ENCODE data around the gene LRP1B.

GRCh38 chr2:140863713-140864112, 1267.1 kb downstream of the LRP1B start:
- TF ChIP-seq GATA3 (IDR thresholded peaks at IDR 0.05; ENCODE audit: low read depth, low read length) (no peak), GATA2 (IDR thresholded peaks at IDR 0.05; ENCODE audit: low read depth, low read length) (no peak)
